SKM-1 (cell line): ENCODE results near the gene GABRR3.

Source experiments
- DNase-seq: peaks from one replicate; lab custom pipeline; 2025; ENCODE audit not compliant: unreplicated experiment; lab: John Stamatoyannopoulos, UW

Gene GABRR3

DNA sequence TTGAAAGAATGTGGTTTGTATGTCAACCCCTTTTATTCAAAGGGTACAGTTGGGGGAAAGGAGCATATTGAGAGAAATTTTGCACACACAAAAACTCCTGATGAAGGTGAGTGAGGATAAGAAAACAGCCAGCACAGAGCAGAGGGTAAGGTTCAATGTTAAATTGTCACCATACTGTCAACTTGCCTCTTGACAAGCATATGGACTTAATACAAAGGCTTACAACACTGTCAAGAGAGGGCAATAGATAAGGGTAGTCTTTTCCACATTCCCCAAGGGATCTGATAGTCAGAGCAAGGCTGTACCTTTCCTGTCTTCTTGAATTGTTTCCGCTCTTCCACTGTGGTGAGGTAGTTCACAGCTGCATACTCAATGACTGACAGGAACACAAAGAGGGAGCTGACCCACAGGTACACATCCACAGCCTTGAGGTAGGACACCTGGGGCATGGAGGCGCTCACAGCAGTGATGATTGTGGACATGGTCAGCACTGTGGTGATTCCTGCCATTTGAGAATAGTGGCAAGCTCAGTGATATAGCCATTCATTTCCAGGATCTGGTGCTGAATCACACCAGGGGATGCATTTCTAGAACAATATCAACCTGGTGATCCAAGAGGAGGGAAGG, 42.5 kb downstream of the GABRR3 start:
- no peak for DNase-seq

DNA sequence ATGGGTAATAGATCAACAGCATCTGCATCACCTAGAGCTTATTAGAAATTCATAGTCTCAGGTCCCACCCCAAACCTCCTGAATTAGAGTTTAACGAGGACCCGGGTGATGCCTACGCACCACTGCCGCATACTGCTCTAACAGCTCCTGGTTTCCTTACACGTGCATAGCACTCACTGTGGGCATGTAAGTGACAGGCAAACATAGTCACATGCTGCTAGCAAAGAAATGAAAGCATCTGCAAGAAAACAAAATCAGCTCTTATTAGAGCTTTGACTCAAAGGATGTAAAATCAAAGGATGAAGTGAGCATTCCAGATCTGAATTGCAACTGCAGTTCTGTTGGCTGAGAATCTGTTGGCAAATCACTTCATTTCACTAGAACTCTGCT, 43.8 kb downstream of the GABRR3 start:
- DNase-seq = no peak

DNA sequence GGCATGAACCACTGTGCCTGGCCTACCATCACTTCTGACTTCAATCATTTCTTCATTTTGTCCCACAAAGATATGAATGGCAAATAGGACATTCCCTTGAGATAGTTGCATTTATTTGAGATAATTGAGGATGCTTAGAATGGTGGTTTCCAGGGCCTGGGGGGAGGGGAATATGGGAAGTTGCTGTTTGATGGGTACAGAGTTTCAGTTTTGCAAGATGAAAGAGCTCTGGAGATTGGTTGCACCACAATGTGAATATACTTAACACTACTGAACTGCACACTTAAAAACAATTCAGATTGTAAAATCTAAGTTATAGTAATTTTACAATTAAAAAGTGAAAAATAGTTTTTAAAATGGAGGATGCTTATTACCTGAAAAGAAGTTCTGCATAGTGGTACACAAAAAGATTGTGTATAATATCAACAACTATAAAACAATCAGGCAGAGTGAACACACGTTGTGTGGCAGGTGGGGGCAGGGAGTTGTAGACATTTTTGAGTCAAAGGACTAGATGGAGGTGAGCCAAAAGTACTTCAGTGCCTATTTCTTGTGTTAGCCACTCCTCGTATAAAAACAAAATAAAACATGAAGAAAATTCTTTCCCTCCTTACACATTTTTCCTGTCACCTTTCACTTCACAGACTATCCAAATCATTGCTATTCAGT, 44.4 kb downstream of the GABRR3 start:
- no peak for DNase-seq

DNA sequence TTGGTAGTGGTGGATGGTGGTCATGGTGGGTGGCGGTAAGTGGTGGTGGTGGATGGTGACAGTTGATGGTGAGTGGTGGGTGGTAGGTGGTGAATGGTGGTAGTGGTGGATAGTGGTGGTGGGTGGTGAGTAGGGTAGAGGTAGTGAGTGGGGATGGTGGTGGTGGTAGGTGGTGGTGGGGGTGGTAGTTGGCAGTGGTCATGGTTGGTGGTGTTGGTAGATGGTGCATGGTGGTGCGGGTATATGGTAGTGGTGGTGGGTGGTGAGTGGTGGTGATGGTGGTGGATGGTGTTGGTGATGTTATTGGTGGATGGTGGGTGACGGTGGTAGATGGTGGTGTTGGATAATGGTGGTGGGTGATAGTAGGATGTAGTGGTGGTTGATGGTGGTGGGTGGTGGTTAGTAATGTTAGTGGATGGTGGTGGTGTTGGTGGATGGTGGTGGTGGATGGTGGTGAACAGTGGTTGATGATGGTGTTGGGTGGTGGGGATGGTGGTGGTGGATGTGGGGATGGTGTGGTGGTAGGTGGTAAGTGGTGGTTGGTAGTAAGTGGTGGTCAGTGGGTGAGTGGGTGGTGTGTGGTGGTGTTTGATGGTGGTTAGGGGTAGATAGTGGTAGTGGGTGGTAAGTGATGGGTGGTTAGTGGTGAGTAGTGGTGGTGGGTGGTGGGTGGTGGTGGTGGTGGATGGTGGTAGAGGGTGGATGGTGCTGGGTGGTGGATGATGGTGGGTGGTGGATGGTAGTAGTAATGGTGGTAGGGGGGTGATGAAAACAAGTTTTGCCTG, 46.1 kb downstream of the GABRR3 start:
- no peak for DNase-seq

DNA sequence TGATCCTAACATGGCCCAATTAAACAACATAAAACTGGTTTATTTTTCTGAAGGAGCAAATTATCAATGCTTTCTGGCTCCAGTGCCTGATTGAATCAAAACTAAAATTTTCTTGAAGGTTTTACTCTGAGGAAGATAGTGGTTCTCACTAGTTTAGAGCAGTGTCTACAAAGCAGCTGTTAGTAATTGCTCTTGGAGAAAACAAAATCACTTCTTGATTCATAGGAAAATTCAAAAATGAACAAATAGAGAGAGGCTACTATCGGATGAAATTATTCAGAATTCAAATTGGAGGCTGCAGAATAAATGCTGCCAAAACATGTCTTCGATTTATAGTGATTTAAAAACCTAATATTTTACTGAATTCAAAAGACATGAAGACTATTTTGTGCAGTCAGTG, 47.8 kb downstream of the GABRR3 start:
- DNase-seq = no peak

DNA sequence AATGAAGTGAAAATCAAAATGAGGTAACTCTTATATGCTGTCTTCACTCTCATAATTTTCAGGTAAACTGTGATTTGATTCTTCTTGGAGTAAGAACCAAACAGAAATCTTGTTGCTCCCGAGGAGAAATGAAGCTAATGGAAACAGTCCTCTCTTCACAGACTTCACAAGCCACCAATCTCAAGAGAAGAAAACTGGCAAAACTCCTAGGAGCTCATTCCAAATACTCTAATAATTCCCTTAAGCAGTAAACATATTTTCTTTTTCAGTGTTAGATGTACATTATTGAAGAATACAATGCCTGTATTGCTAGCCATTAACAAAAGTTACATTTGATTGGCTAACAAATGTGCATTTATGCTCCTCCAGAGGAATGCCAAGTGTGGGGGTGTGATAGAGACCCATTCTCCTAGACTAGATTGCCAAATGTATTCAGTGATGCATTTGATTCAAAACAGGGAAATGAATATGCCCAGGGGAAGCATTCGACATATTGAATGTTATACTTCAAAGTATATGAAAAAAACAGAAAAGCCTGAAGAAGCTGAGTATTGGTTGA, 51.1 kb downstream of the GABRR3 start:
- DNase-seq = no peak

DNA sequence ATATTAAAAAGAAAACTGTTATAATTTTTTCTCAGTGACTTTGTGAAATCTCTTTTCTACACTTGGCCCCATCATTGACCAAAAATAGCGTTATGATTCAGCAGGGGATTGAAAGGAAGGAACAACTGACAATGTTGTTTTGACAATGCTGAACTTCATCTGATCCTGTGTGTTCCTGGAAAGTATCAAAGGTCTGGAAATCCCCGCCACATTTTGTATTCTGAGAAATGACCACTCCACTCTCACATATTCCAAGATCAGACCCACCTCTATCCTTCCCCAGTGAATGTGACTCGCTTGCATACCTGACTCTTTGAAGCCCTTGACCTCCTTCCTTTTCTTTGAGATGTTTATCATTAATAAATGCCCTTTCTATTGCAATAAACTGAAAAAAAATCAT, 53.2 kb downstream of the GABRR3 start:
- no peak for DNase-seq

DNA sequence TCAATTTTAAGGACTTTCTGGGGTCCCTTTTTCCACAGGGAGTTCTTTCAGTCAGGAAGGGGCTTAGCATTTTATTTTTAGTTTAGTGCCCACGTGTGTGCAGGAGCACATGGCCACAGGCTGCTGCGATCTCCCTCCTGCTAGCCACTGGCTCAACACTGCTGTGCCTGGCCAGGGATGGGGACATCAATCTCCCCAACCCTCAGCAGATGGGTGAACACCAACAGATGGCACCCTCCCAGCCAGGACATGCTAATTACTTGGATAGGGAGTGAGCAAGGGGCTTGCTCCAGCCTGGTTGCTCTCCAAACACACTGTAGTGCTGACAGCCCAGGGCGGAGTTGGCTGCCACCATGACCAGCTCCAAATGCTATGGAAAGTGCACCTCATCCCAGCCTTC, 55.5 kb downstream of the GABRR3 start:
- DNase-seq = no peak

DNA sequence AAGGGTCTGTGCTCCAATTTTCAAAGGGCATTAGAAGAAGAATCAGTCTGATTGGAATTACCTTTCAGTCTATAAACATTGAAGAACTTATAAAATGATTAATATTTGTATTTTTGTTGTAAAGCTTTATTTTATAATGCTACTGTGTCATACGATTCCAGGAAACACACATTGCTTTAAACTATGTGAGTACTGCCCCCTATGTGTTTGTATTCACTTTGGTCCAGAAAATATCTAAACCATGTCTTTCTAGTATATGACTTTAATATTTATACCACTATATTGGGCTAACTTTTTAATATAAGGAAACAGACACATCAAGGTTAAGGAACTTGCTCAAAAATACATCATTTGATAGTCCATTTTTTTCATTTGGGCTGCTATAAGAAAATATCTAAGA, 59.6 kb downstream of the GABRR3 start:
- DNase-seq = no peak

DNA sequence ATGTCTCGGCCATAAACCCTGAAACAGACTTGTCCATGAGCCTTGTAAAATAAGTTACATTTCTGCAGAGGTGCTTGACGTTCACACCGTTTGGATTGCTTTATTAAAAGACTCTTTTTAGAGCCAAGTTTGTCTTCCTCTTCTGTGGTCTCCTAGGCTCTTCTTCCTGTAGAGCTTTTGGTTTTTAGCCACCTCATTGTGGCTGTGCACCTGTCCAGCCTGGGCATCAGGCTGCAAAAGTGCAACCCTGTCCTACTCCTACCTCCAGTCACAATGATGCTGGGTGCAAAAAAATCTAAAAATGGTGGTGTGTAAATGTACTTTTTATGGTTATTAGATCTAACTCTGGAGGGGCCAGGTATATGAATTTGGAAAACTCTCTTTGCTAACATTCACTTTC, 60.1 kb downstream of the GABRR3 start:
- no peak for DNase-seq

DNA sequence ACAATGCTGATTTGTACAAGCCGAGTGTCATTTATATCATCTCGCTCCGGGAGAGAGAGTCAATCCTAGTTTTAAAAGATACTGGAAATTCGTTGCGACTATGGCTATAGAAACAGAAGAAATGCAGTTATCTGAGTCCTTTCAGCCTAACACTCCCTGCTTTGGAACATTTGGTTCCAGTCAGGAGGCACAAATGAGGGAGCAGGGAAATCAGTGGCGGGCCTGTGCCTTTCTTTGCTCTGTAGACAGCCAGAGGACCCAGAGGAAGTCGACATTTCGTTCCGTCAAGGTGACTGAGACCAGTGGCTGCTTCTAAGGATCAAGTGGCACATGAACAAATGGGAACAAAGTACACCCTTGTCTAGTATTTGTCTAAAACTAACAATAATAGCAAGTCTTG, 62.1 kb downstream of the GABRR3 start:
- no peak for DNase-seq

DNA sequence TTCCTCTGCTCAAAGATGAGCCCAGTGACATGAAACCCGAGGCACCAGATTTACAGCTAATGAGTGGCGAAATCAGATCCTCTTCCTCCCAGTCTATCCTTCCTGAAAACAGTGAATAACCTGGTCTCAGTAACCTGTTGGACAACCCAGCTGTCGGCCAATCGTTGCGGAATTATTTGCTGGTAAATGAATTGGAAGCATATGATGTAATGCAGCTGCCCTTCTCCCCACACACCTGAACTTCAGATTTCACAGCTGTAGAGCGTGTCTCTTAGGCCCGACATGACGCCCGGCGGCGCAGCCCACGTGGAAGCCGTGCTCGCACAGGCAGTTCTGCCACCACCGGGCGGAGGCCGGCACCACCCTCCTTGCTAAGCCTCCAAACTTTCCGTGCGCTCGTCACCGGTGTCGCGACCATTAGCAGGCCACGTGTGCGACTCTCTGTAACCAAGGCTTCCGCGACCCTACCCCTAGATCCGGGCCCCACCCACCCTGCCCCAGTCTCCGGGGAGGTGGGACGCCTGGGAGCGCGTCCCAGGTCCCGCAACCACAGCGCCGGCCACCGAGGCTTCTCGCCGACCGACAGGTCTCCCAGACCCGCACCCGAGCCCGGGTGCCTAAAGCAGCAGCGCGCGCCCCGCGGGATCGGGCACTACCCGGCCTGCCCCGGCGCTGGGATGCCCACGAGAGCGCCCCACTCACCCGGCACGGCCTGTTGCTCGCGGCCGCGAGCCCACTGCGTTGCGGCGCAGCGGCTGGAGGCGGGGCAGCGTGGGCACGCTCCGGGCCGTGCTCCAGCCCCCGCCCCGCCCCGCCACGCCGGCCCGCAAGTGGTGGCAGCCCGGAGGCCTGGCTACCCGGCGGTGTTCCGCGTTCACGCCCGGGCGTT, 63.2 kb downstream of the GABRR3 start, which contains the start of gene RIOX2:
TSS of gene RIOX2 (minus strand) at position 753 of the 889 bp plus-strand sequence. CDS start 4,838 bp downstream, outside the sequence.
- DNase-seq = peak; percentile 41

DNA sequence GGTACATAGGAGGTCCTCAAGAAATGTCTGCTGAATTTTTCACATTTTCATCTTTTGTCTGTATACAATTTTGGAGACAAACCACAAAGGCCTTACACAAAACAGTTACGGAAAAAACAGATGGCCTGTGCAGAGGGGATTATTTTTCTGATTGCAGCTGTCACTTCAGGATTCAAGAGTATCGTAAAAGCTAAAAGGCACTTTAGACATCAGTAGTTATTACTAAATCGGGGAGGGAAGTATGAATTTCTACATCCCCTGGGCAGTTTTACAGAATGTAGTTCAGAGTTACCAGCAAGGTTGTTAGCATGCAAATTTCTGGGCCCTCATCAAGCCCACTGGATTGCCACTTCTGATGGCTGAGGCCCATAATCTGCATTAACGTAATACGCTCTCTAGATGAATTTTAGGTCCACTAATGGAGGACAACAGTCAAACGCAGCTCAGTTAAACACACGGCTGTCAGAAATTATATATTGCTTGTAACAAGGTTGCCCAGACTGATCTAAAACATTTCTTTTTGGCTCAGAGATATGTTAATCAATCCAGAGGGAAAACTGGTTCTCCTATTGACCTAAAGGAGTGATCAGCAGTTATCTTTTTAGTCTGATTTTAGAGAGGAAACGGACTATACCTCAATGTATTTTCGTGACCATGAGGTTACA, 64.0 kb downstream of the GABRR3 start:
- no peak for DNase-seq

DNA sequence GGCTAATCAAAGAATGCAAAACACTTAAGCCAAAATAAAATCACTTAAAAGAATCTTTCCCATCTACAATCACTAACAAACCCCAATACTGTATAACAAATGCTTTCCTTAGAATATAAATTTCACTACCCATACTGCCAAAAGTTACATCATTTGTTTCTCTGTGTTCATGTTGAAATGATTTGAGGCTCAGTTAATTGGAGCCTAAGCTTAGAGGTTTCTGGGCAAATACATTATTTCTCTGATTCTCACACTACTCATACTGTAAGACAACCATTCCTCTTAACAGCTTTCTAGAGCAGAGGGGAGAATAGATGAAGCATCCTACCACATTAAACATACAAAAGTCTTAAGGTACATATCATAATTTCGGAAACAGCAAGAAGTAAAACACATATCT, 65.0 kb downstream of the GABRR3 start:
- DNase-seq = no peak

DNA sequence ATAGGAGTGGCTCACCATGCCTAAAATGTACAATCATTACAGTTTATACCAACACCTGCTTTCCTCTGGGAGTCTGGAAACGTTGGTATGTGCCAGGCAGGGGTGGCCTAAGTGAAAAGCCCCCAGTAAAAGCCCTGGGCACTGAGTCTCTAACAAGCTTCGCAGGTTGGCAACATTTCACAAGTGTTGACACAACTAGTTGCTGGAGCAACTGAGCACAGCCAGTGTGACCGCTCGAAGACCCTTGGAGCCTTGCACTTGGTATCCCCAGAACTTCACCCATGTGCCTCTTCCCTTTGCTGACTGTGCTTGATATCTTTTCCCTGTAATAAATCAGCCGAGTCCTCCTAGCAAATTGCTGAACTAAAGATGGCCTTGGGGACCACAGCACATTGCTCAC, 65.6 kb downstream of the GABRR3 start:
- DNase-seq = no peak

DNA sequence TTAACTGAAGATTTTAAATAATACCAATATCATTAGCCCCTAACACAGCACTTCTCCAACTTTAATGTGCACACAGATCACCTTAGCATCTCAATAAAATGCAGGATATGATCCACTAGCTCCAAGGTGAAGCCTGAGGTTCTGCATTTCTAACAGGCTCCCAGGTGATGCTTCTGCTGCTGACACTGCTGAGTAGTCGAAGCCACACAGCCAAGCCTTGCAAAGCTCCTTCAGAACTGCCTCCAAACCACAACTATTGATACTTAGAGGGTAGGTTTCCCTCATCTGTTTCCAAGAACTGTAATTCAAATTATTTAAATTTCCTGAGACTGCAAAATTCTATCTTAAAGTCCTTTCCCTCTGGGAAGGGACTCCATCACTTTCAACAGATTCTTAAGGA, 66.7 kb downstream of the GABRR3 start:
- DNase-seq = no peak

DNA sequence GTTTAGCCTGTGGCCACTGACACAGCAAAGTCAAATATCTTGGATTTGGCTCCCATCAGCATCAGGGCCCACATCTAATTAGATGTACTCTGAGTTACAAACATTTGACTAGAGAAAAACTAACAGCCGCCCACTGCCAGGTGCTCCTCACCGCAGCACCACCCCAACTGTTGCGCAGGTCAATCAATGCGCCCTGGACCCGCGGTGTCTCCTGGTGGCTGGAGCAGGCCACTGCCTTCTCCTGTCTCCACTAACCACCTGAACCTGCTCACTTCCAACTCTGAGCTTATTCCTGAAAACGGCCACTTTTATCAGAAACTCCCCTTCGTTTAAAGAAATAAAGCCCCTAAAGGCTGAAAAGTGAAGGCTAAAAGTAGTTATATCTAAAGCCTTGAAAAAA, 67.1 kb downstream of the GABRR3 start:
- no peak for DNase-seq

DNA sequence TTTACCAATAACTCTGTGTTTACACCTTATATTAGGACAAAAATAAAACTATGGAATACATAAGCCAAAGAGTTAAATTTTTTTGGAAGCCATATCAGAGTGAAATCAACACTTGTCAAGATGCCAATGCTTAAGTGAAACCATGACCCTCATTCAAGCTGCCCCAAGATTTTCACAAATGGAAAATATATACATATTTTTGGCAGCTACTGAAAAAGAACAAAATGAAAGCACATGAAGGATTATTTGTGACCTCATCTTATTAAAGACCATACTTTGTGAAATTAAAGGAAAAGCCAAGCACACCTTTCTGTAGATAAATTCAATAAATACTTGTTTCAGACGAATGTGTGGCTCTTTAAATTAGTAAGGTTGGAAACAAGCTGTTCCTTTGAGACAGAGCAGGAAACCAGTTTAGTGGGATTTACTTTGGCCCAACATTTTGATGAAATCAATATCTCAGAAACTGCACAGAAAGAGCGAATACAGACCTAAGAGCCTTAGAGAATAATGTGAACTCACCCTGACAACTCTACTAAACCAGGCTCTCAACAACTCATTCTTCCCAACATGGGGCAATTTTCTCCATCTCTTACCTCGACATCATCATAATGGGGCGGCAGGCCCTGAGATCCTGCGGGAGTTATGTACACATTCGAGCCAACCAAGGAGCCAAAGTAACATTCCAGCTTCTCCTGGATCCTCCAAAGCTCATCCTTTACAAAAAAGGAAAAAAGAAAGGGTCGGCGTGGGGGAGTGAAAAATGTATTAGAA, 73.9 kb downstream of the GABRR3 start:
- no peak for DNase-seq

DNA sequence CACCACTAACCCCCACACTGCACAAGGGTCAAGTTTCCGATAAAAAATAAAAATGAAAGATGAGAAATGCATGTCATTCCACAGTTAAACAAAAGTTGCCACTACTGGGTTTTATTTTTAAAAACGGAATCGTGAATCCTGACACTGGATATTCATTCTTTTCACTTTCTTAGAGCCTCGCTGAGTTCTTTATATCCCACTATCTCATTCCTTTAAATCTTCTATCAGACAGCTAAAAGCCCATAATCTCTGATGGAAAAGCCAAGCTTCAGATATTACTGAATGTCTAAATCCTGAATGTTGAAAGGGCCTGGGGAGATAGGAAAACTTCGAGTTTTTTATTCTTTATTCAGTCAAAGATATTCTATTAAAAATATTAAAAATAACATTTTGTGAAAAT, 74.6 kb downstream of the GABRR3 start:
- no peak for DNase-seq

DNA sequence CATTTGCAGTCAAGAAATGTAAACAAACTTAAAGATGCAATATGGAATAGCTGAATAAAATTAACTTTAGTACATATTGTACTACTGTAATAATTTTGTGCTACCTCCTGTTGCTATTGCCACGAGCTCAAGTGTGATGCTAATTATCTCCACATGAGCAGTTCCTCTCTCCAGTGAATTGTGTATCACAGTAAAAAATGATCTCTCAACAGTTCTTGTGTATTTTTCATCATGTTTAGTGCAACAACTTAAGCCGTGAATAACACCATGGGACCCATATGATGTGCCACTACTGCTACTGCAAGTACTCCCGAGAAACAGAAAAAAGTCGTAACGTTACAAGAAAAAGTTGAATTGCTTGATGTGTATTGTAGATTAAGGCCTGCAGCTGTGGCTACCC, 75.2 kb downstream of the GABRR3 start:
- no peak for DNase-seq
